Measurements from ENCODE around the gene PRLR.
A peak's percentile ranks its signal among the peaks of the same experiment; 100 is the strongest.
"Not testable (repeated sequence)": the region's sequence is repeated elsewhere in the genome, so short reads cannot be mapped to it uniquely, and the experiment has no call there.

Gene PRLR

GRCh38 chr5:35120715-35121114 is 109.6 kb downstream of the PRLR start:
- no peak for DNase-seq

- no peak for DNase-seq
These were observed 112.3 kb downstream of the PRLR start for GRCh38 chr5:35117967-35118366.

GRCh38 chr5:35115920-35116319 is 114.4 kb downstream of the PRLR start:
- DNase-seq = no peak

- DNase-seq = no peak
These were observed 115.6 kb downstream of the PRLR start for GRCh38 chr5:35114698-35115097.

GRCh38 chr5:35112300-35112699 is 118.0 kb downstream of the PRLR start:
- DNase-seq = no peak

GRCh38 chr5:35104550-35104949 is 125.7 kb downstream of the PRLR start:
- DNase-seq = not testable (repeated sequence)

GRCh38 chr5:35103637-35104299 is 126.5 kb downstream of the PRLR start:
- no peak for DNase-seq

GRCh38 chr5:35101720-35102119 is 128.6 kb downstream of the PRLR start:
- DNase-seq = not testable (repeated sequence)

GRCh38 chr5:35101016-35101415 is 129.3 kb downstream of the PRLR start:
- no peak for DNase-seq

- no peak for DNase-seq
These were observed 132.1 kb downstream of the PRLR start for GRCh38 chr5:35098214-35098613.

GRCh38 chr5:35096932-35097331 is 133.4 kb downstream of the PRLR start:
- DNase-seq = no peak

GRCh38 chr5:35096216-35096615 is 134.1 kb downstream of the PRLR start:
- DNase-seq = no peak

GRCh38 chr5:35095366-35095765 is 134.9 kb downstream of the PRLR start:
- DNase-seq = no peak

GRCh38 chr5:35094948-35095347 is 135.3 kb downstream of the PRLR start:
- no peak for DNase-seq

- no peak for DNase-seq
These were observed 137.6 kb downstream of the PRLR start for GRCh38 chr5:35092703-35093102.

- no peak for DNase-seq
These were observed 138.6 kb downstream of the PRLR start for GRCh38 chr5:35091704-35092103.

- peak; percentile 41 for DNase-seq
These were observed 140.7 kb downstream of the PRLR start for GRCh38 chr5:35089334-35090314.

GRCh38 chr5:35087991-35088390 is 142.3 kb downstream of the PRLR start:
- no peak for DNase-seq

GRCh38 chr5:35083150-35083549 is 147.1 kb downstream of the PRLR start:
- DNase-seq = no peak

GRCh38 chr5:35082530-35082929 is 147.8 kb downstream of the PRLR start:
- DNase-seq = no peak

- no peak for DNase-seq
These were observed 149.2 kb downstream of the PRLR start for GRCh38 chr5:35081134-35081533.

- no peak for DNase-seq
These were observed 157.1 kb downstream of the PRLR start for GRCh38 chr5:35073160-35073559.

GRCh38 chr5:35069188-35069587 is 161.1 kb downstream of the PRLR start:
- DNase-seq = no peak

GRCh38 chr5:35067985-35068384 is 162.3 kb downstream of the PRLR start:
- DNase-seq = no peak

All from SHP77 treated with DMSO at 0.1 percent for 48 hours (cell line).